Left ventricle myocardium inferior (tissue), 1 donor: ENCODE results near the gene ZNF780A. TPM values are rescaled to one million over a fixed set of nuclear protein-coding genes. Genes with fewer than 3 reads are reported as not detected.

ENCODE experiments used
- DNase-seq: peaks from one replicate; pipeline ENCODE4 v3.0.0-alpha.2; 2020
- H3K27ac ChIP-seq: fragments of 200-600 bp; replicated peaks from 2 replicates; pipeline ENCODE4 v1.8.0; 2021
- H3K27me3 ChIP-seq: fragments of 200-600 bp; 2 replicates; pipeline ENCODE4 v1.8.0; 2021; ENCODE audit warnings: low read depth
- H3K36me3 ChIP-seq: fragments of 200-600 bp; 2 replicates; pipeline ENCODE4 v1.8.0; 2021
- H3K4me1 ChIP-seq: fragments of 200-600 bp; 2 replicates; pipeline ENCODE4 v1.8.0; 2021
- H3K4me3 ChIP-seq: fragments of 200-600 bp; 2 replicates; pipeline ENCODE4 v1.8.0; 2021; ENCODE audit warnings: mild to moderate bottlenecking, moderate library complexity
- H3K9me3 ChIP-seq: fragments of 200-600 bp; replicated peaks from 2 replicates; pipeline ENCODE4 v1.8.0; 2021
- CTCF ChIP-seq: fragments of 200-600 bp; IDR thresholded peaks from 2 replicates; pipeline ENCODE4 v1.8.0; 2021; ENCODE audit warnings: antibody characterized with exemption, mild to moderate bottlenecking, borderline replicate concordance
- intact Hi-C: fragments of 100-400 bp; cut with micrococcal nuclease; formaldehyde crosslinking; loops from one replicate; pipeline ENCODE4 v1.11.0; 2022
- total RNA-seq: library from RNA; stranded (reverse); fragmentation: NEBNext Ultra II Directional; extraction: Animal tissue kit (Norgen Biotek cat#: 25700); gene quantifications from one replicate; pipeline ENCODE4 v1.2.1, GENCODE V29; 2021
- donor health status: DM: no; HTN: yes; CAD: no; lungs with severe emphysema.

ZNF780A gene
- total RNA-seq, 1 donor from 2014 or later: 10.3 TPM

- peaks cover 61% of the 10 kb centered on the region for H3K36me3 ChIP-seq
- H3K27me3 ChIP-seq: no peaks in the 10 kb centered on the region
- H3K9me3 ChIP-seq: peaks cover 82% of the 10 kb centered on the region
- no peak overlapping the region for H3K4me3 ChIP-seq
- intact Hi-C loops: no loop called here
- TF ChIP-seq CTCF: no peak
- no peaks in the 10 kb centered on the region for H3K4me1 ChIP-seq
- H3K27ac ChIP-seq: no peak overlapping the region
- no peak for DNase-seq
Measured at GRCh38 chr19:40035996-40036395, 54.7 kb downstream of the ZNF780A start.

GRCh38 chr19:40033989-40034560 is 56.7 kb downstream of the ZNF780A start:
- H3K9me3 ChIP-seq: peaks cover 89% of the 10 kb centered on the region
- no peak for DNase-seq
- intact Hi-C loops: no loop called here
- H3K27me3 ChIP-seq: no peaks in the 10 kb centered on the region
- TF ChIP-seq CTCF: no peak
- no peak overlapping the region for H3K27ac ChIP-seq
- no peak overlapping the region for H3K4me3 ChIP-seq
- peaks cover 61% of the 10 kb centered on the region for H3K36me3 ChIP-seq
- H3K4me1 ChIP-seq: no peaks in the 10 kb centered on the region

- Histone ChIP-seq H3K36me3 (peaks cover 4% of the 10 kb centered on the region), H3K4me1 (no peaks in the 10 kb centered on the region), H3K27me3 (no peaks in the 10 kb centered on the region), H3K9me3 (peaks cover 100% of the 10 kb centered on the region), H3K27ac (no peak overlapping the region), H3K4me3 (no peak overlapping the region)
- intact Hi-C loops: no loop called here
- no peak for DNase-seq
- no peak for TF ChIP-seq CTCF
Measured at GRCh38 chr19:40026597-40026970, 64.2 kb downstream of the ZNF780A start.

- H3K27me3 ChIP-seq: no peaks in the 10 kb centered on the region
- H3K9me3 ChIP-seq: peaks cover 100% of the 10 kb centered on the region
- no peak for DNase-seq
- no peak overlapping the region for H3K4me3 ChIP-seq
- peaks cover under 1% of the 10 kb centered on the region for H3K36me3 ChIP-seq
- no peak overlapping the region for H3K27ac ChIP-seq
- no peaks in the 10 kb centered on the region for H3K4me1 ChIP-seq
- no peak for TF ChIP-seq CTCF
- intact Hi-C loops: no loop called here
Measured at GRCh38 chr19:40025938-40026596, 64.7 kb downstream of the ZNF780A start.

- DNase-seq: no peak
- Histone ChIP-seq H3K9me3 (peaks cover 99% of the 10 kb centered on the region), H3K36me3 (peaks cover 7% of the 10 kb centered on the region), H3K27me3 (no peaks in the 10 kb centered on the region), H3K4me1 (no peaks in the 10 kb centered on the region), H3K4me3 (no peak overlapping the region), H3K27ac (no peak overlapping the region)
- intact Hi-C loops: no loop called here
- TF ChIP-seq CTCF: no peak
Measured at GRCh38 chr19:40023969-40024368, 66.8 kb downstream of the ZNF780A start.

Other genes starting within 250 kb of the ZNF780A start
- 63.1 TPM for gene FBL, start 244.6 kb downstream of the ZNF780A start, total RNA-seq
- gene FCGBP, start 156.3 kb downstream of the ZNF780A start, total RNA-seq: 4.1 TPM
- 70.7 TPM for gene PSMC4, start 119.8 kb downstream of the ZNF780A start, total RNA-seq
- gene ZNF546, start 93.9 kb downstream of the ZNF780A start, total RNA-seq: 7.8 TPM
- gene ZNF780B, start 34.7 kb downstream of the ZNF780A start, total RNA-seq: 26.6 TPM
- gene MAP3K10, start 100.5 kb upstream of the ZNF780A start, total RNA-seq: 17.1 TPM
- gene TTC9B, start 127.4 kb upstream of the ZNF780A start, total RNA-seq: not detected
- 0.30 TPM for gene CCNP, start 135.7 kb upstream of the ZNF780A start, total RNA-seq
- gene AKT2, start 194.4 kb upstream of the ZNF780A start, total RNA-seq: 107 TPM